ENCODE results near the gene NAALADL2.

GRCh38 chr3:175192536-175192935 is 333.4 kb downstream of the NAALADL2 start:
- TF ChIP-seq POLR2A (IDR thresholded peaks at IDR 0.05; ENCODE audit: low read length) = no peak
- no peak for TF ChIP-seq CTCF (IDR thresholded peaks at IDR 0.05)
- TF ChIP-seq EP300 (IDR thresholded peaks at IDR 0.05) = no peak

Data from A549 (cell line).